Activated T-helper 1 cell treated with Interleukin-2 at 50 U/mL for 16 hours (primary cell): Measurements from ENCODE around the gene SESN3.

ENCODE experiments used
- DNase-seq: peaks from one replicate; pipeline ENCODE4 v3.0.0-alpha.2; 2020; ENCODE audit warnings: low read depth

SESN3 gene

GRCh38 chr11:95119361-95120060 lies 111.5 kb downstream of the SESN3 start:
- DNase-seq: no peak

- DNase-seq: no peak
Measured at GRCh38 chr11:95115597-95115996, 115.4 kb downstream of the SESN3 start.
